GM20431 (cell line): ENCODE measurements around the gene SPATA20.

Source experiments
- in situ Hi-C: fragments of 300-500 bp; cut with MseI, MboI; formaldehyde crosslinking; loops from one replicate; pipeline ENCODE4 v1.15.0; 2020; ENCODE audit warnings: low sequenced_read_pairs; ENCODE audit not compliant: unreplicated experiment

SPATA20 gene

DNA sequence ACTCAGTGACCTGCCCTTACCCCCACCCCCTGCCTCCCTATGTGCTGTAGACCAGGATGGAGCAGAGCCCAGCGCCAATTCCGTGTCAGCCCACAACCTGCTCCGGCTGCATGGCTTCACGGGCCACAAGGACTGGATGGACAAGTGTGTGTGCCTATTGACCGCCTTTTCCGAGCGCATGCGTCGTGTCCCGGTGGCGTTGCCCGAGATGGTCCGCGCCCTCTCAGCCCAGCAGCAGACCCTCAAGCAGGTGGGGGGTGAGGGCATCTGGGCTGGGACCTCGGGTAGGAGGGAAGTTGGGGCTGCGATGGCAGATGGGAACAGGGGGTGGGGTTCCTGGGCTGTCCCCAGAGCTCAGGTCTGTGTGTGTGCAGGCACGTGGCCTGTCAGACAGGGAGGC lies 7.2 kb downstream of the SPATA20 start:
- in situ Hi-C loops: no loop called here

DNA sequence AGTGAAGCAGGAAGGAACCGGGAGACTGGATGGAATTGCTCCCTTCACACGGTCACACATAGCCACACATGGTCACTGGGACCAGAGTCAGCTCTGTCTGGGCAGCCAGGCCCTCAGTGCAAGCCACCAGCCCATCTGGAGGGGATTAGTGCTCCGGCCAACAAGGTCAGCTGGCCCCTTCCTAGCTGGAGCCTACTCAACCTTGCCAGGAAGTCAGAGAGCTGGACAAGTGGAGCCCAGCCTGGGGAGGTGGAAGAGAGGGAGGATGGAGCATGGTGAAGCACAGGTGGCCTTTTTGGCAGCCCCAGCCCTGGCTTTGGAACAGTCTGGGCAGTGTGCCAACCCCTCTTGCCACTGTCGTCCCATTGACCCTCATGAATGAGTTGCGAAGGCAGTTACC lies 9.8 kb downstream of the SPATA20 start:
- in situ Hi-C loops: no loop called here

DNA sequence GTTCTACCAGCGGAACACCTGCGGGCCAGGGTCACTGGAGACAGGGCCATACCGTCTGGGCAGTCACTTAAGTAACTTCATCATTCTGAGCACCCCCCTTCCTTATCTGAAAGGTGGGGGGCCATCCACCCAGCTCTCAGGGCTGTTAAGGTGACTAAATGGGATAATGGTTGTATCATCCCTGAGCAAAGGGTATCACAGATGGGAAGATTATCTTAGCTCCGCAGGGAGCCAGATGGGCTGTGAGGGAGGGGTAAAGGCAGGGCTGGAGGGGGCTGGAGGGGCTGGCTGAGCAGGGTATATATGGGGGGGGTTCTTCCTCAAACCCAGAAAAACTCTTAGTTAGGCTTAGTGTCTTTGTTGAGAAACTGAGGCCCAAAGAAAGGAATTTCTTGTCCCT lies 10.7 kb downstream of the SPATA20 start:
- in situ Hi-C loops: no loop called here

GRCh38 chr17:50558091-50558490 lies 11.1 kb downstream of the SPATA20 start:
- in situ Hi-C loops: no loop called here

DNA sequence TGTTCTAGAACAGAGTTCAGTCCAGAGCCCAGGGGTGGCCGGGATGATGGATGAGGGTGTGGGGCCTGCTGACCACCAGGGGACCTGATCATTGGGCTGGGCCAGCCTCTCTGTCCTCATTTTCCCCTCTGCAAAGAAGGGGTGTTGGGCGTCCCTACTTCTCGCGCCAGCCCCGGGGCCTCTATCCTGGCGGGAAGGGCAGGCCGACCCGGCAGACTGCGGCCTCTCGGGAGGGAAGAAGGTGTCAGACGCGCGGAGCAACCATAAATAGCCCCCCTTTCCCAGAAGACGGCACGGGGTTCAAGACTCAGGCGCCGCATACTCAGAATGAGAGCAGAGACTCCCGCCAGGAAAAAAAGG lies 11.6 kb downstream of the SPATA20 start:
- in situ Hi-C loops: no loop called here

- in situ Hi-C loops: no loop called here
Measured at GRCh38 chr17:50558941-50559614, 12.1 kb downstream of the SPATA20 start.

GRCh38 chr17:50559674-50560184 lies 12.8 kb downstream of the SPATA20 start:
- in situ Hi-C loops: no loop called here

- in situ Hi-C loops: no loop called here
Measured at GRCh38 chr17:50560185-50560824, 13.3 kb downstream of the SPATA20 start, which contains the start of gene CACNA1G. Gene CACNA1G, plus strand, starts transcription at chr17:50560715. Its CDS starts 745 bp downstream, at chr17:50561460.

GRCh38 chr17:50560931-50561745 lies 14.2 kb downstream of the SPATA20 start:
- in situ Hi-C loops: no loop called here

DNA sequence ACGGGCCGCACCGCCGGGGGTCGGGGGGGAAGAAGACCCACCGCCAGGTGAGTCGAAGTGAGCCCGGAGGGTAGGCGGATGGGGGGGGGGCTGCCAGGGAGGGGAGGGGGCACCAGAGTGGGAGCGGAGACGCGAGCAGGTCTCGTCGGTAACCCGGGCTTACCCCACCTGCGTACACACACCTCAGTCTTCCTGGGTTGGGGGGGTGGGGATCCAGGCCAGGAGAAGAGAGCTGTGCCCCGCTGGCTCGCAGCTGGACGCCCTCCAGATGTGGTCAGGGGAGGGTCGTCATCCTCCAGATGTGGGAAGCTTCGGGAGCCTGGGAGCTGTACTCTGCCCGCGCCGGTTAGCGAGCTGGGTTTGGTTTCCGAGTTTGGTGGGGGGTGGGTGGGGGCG lies 14.8 kb downstream of the SPATA20 start:
- in situ Hi-C loops: no loop called here

GRCh38 chr17:50562242-50563091 lies 15.5 kb downstream of the SPATA20 start:
- in situ Hi-C loops: no loop called here

- in situ Hi-C loops: no loop called here
Measured at GRCh38 chr17:50563092-50563511, 16.1 kb downstream of the SPATA20 start.

DNA sequence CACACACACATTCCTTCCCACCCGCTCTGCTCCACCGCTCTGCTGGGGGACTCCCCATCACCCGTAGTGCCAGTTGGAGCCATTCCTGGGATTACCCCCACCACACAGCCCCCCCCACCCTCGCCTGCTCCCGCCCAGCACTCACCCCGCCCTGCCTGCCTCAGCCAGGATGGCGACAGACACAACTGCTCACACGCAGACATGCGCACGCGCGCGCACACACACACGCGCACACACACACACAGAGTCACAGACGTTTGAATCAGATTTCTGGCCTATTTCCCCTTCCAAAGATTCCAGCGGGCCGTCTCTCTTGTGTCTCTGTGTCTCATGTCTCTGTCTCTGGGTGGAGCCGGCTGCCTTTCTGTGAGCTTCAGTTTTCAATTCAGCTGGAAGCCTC lies 17.9 kb downstream of the SPATA20 start:
- in situ Hi-C loops: no loop called here

- in situ Hi-C loops: no loop called here
Measured at GRCh38 chr17:50565402-50566350, 18.7 kb downstream of the SPATA20 start.

GRCh38 chr17:50566886-50567285 lies 19.9 kb downstream of the SPATA20 start:
- in situ Hi-C loops: no loop called here

DNA sequence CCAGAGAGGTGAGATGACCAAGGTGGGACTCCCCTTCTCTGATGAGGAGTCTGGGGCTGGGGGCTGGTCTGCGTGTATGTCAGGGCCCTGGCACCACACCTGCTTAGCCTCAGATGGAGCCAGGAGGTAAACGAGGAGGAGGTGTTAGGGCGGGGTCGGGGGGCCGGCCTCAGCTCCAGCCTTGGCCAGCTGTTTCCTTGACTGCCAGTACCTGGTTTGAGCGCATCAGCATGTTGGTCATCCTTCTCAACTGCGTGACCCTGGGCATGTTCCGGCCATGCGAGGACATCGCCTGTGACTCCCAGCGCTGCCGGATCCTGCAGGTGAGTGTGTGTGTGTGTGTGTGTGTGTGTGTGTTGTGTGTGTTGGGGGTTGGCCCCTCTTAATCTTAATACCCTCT lies 21.7 kb downstream of the SPATA20 start:
- in situ Hi-C loops: no loop called here

GRCh38 chr17:50569592-50569991 lies 22.6 kb downstream of the SPATA20 start:
- in situ Hi-C loops: no loop called here

DNA sequence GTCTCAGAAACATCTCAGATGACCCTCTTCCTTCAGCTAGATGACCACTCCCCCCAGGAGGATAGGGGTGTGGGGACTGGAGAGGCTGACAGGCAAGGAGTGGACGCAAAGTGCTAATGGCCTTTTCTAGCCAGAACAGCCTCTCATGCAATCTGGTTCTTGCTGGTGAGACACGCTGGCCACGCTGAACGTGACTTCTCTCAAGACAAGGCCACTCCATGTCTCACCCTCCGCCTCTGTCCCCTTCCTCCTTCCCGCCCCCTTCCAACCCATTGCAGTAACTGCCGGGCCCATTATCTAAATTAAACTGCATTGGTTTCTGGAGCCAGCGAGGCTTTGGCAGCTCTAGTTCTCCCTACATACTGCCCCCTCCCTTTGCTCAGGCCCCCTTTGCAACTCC lies 23.1 kb downstream of the SPATA20 start:
- in situ Hi-C loops: no loop called here

DNA sequence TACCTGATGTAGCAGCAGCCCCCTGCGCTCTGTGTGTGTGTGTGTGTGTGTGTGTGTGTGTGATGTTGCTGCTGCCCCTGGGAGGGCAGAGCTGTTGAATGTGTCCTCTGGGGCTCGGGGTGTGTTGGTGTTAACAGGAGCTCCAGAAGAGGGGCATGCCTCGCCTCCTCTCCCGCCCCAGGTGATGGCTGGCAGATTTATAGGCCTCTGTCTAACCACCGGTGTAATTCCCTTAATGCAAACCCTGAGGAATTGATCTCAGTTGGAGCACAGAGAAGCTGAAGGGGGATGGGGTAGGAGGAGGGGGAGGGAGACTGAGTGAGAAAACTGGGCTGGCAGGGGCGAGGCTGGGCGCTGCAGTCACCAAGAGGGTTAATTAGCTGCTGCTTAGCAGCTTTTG lies 23.6 kb downstream of the SPATA20 start:
- in situ Hi-C loops: no loop called here
